ENCODE data around the gene ZNF783. TPM values are rescaled to one million over a fixed set of nuclear protein-coding genes. Genes with fewer than 3 reads are reported as not detected.
"Not testable (repeated sequence)": the region's sequence is repeated elsewhere in the genome, so short reads cannot be mapped to it uniquely, and the experiment has no call there.

The ZNF783 gene
- total RNA-seq = 18.2 and 18.7 TPM in 2 replicates

DNA sequence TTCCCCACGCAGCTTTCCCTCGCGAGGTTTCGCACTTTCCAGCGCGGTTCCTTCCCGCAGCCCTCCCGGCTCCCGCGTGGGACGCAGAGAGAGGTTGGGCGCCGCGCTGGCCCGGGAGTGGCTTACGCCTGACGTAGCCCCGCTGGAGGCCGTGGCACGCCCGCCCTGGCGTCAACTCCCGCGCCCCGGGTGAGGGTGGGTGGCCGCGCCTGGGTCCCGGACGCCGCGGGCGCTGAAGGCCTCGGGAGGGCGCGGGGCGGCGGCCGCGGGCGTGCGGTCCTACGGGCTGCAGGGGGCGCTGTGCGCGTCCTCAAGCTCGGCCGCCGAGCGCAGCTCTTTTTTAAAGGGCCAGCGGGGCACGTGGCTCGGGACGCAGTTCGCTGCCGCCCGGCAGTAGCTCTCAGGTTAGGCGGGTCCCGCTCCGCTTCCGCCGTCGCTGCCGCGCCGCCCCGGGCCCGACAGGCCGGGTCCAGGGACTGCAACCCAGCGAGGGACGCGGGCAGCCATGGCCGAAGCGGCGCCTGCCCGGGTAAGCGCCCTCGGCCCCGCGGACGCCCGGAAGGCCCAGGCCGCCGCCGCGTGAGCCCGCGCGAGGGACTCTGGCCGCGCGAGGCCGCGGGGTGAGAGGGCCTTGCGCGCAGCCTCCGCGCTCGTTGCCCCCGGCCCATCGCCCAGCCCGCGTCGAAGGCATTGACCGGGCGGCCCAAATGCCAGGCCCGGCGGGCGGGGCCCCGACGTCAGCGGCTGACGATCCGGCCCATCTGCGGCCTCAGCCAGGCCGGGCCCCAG is at the start of gene ZNF783:
Gene ZNF783, plus strand, starts transcription at position 368 of the 789 bp plus-strand sequence. Its CDS starts 138 bp downstream, at position 506.
- intact Hi-C loops (cut with micrococcal nuclease) = loop anchor here (1.0 to 5.0 kb wide), 15 partner anchors 23 to 450 kb away; partner anchors contain the start of genes EZH2, PDIA4, ZNF212 and ZNF282

DNA sequence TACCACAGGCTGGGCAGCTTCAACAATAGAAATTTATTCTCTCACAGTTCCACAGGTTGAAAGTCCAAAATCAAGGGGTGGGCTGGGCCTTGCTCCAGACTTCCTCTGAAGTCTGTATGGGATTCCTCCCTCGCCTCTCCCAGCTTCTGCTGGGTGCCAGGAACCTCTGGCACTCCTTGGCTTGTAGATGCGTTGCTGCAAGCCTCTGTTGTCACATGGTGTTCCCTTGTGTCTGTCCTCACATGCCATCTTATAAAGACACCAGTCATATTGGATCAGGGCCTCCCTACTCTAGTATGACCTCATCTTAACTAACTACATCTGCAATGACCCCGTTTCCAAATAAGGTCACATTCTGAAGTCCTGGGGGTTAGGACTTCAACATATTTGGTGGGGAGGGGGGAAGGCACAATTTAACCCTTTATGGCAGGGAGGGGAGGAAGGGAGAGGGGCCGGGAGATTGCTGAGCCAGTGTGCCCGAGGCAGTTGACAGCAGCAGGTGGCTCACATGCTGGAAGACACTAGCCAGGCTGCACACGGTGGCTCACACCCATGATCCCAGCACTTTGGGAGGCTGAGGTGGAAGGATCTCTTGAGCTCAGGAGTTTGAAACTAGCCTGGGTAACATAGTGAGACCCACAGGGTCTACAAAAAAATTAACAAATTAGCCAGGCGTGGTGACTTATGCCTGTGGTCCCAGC is 47.8 kb upstream of the ZNF783 start:
- intact Hi-C loops (cut with micrococcal nuclease) = no loop called here

DNA sequence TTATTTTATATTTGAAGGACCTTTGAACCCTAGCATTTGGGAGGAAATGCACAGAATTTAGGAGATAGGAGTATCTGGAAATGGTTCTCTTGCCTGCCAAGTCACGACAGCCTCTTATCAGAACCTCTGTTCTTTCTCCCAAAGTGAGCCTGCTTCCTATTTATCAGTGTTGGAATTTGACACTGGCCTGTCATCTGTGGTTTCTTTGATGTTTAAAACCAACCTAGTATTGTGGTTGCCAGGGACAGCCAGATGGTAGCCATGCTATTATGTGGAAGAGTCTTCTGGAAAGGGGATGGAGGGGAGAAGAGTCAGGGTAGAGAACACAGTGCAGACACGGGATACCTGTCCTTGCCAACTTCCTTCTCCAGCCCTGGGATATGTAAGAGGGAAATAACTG is 45.6 kb upstream of the ZNF783 start:
- intact Hi-C loops (cut with micrococcal nuclease) = no loop called here

DNA sequence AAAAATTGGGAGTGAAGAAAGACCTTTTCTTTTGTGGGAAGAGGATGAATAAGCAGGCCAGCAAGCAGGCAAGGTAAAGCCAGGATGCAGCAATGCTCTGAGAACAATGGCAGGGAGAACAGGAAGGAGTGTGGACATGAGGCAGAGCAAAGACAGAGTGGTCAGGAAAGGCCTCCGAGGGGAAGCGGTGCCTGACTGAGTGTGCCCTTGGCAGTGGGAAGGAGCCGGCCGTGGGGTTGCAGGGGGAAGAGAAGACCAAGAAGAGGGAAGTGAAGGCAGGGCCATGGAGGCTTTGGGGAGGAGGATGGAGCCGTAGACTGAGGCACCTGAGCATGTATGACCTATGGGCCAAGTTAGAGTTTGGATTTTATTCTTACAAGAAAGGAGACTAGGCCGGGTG is 44.4 kb upstream of the ZNF783 start:
- intact Hi-C loops (cut with micrococcal nuclease) = no loop called here

DNA sequence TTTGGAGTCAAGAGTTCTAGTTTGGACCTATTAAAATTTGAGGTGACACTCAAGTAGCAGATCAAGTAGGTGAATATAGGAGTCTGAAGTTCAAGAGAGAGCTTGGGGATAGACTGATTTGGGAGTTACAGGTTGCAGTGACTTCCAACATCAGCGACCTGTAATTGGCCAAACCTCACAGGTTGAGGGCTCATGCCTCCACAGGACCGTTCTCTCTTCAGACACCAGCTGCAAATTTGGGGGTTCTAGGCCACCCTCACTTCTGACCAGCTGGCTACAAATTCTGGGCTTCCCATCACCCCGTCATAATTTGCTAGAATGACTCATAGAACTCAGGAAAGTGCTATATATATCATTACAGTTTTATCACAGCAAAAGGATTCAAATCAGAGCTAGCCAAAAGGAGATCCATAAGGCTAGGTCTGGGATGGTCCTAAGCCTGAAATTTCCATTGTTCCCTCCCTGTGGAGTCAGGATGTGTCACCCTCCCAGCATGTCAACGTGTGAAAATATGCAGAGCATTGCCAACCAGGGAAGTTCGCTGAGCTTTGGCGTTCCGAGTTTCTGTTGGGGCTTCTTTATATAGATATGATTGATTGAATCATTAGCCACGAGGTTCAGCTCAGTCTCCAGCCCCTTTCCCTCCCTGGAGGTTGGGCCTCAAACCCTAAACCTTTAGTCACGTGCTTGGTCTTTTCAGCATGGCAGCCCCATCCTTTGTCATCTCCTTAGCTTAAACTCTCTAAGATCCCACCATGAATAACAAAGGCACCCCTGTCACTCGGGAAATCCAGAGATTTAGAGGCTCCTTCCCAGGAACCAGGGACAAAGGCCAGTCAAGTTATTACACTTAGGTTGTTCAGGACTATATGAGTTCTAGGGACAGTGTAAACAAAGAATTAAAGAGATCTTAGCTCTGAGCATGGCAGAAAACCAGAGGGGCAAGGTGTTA is 43.3 kb upstream of the ZNF783 start:
- intact Hi-C loops (cut with micrococcal nuclease) = no loop called here

DNA sequence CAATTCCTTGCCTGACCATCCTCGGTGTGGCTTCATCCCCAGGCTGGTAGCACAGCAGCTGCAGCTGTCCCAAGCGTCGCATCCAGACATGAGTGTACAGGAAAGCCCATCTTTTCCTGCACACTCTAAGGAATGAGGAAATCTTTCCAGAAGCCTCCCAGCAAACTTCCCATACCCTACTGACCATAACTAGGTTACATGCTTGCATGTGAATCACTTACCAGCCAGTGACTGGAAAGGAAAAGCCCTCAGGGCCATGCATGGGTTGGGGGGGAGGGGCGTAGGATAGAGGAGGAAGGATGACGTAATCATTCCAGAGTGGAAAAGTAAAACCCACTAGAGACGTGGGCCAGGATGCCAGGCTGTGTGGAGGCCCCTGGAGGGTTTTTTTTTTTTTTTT is 41.5 kb upstream of the ZNF783 start:
- intact Hi-C loops (cut with micrococcal nuclease) = no loop called here

DNA sequence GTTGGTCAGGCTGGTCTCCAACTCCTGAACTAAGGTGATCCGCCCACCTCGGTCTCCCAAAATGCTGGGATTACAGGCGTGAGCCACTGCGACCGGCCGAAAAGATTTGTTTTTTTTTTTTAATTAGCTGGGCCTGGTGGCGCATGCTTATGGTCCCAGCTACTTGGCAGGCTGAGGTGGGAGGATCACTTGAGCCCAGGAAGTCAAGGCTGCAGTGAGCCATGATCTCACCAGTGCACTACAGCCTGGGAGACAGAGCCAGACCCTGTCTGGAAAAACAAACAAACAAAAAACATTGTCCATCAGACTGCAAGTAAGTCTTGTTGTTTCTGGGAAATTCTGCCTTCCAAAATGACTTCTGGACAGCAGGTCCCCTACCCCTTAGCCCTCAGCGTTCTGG is 38.8 kb upstream of the ZNF783 start:
- intact Hi-C loops (cut with micrococcal nuclease) = no loop called here

DNA sequence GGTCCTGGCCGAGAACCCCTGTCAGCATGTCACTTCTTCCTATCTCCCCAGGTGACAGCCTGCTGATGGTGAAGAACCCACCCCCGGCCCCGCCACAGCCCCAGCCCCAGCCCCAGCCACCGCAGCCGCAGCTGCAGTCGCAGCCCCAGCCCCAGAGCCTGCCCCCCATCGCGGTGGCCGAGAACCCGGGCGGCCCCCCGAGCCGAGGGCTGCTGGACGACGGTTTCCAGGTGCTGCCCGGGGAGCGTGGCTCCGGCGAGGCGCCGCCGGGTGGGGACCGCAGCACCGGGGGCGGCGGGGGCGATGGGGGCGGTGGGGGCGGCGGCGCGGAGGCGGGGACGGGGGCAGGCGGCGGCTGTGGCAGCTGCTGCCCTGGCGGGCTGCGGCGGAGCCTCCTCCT is 38.2 kb upstream of the ZNF783 start:
- intact Hi-C loops (cut with micrococcal nuclease) = no loop called here

DNA sequence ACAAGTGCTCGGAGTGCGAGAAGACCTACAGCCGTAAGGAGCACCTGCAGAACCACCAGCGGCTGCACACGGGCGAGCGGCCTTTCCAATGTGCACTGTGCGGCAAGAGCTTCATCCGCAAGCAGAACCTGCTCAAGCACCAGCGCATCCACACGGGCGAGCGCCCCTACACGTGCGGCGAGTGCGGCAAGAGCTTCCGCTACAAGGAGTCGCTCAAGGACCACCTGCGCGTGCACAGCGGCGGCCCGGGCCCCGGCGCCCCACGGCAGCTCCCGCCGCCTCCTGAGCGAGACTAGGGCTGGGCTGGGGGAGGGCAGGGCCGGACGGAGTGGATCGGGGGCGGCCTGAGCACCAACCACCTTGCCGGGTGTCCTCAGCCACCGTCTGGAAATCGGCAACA is 37.6 kb upstream of the ZNF783 start:
- intact Hi-C loops (cut with micrococcal nuclease) = no loop called here

DNA sequence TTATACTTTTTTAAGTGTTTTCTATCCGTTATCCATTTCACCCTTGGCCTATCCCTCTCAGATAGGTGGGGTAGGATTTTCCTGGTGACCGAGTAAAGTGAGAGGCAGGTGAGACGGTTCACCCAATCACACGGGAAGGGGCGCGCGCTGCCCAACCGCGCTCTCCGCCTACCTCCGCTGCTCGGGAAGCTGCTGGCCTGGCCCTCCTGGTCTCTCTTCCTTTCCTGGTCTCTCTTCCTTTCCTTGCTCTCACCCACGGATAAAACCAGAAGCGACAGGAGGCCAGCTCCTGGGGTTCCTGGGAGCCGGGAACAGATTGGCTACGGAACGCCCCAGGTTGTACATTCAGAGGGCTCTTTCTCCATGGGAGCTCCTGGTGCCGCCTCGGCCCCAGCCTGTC is 36.9 kb upstream of the ZNF783 start:
- intact Hi-C loops (cut with micrococcal nuclease) = no loop called here

DNA sequence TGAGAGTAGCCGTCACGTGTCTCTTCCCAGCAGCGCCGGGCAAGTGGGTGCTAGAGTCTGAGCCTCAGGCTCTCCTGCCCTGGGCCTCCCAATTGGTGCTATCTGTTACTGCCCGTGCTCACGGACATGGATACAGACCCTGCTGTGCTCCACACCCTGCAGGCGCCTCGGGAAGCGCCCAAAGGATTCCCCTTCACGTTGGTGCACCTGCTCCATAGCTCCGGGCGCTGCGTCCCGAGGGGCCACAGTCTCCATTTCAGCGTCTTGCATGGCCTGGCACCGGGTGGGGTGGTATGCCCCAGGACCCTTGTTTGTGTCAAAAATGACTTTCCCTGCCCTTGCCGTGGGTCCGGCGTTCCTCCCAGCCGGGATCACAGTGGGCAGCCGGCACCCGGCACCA is 36.3 kb upstream of the ZNF783 start:
- intact Hi-C loops (cut with micrococcal nuclease) = no loop called here

DNA sequence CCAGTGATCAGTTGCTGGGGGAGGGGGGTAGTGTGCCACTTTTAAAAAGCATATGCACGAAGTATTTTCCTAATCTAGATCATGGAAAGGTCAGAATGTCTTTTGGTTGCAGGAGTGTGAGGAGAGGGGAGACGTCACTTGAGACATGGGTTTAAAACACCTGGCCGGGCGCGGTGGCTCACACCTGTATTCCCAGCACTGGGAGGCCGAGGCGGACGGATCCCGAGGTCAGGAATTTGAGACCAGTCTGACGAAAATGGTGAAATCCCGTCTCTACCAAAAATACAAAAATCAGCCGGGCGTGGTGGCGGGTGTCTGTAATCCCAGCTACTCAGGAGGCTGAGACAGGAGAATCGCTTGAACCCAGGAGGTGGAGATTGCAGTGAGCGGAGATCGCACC is 35.6 kb upstream of the ZNF783 start:
- intact Hi-C loops (cut with micrococcal nuclease) = not testable (repeated sequence)

DNA sequence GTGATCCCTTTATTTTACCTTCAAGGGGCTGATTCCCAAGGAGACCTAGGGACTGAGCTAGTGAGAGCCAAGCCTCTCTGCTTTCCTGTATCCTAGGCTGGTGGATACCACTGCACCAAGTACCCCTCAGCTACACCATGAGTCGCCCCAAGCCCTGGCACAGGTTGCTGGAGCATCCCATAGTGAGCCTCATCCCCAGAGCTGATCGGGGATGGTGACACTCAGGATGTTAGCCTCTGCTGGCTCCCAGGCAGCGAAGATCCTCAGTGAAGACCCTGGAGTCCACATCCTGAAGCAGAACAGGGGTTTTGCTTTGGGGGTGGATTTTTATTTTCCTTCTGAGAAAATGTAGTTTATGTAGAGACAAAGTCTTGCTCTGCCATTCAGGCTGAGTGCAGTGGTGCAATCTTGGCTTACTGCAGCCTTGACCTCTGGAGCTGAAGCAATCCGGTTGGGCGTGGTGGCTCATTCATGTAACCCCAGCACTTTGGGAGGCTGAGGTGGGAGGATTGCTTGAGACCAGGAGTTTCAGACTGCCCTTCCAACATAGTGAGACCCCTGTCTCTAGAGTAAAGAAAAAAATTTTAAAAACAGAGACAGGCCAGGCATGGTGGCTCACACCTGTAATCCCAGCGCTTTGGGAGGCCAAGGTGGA is 35.0 kb upstream of the ZNF783 start:
- intact Hi-C loops (cut with micrococcal nuclease) = no loop called here

DNA sequence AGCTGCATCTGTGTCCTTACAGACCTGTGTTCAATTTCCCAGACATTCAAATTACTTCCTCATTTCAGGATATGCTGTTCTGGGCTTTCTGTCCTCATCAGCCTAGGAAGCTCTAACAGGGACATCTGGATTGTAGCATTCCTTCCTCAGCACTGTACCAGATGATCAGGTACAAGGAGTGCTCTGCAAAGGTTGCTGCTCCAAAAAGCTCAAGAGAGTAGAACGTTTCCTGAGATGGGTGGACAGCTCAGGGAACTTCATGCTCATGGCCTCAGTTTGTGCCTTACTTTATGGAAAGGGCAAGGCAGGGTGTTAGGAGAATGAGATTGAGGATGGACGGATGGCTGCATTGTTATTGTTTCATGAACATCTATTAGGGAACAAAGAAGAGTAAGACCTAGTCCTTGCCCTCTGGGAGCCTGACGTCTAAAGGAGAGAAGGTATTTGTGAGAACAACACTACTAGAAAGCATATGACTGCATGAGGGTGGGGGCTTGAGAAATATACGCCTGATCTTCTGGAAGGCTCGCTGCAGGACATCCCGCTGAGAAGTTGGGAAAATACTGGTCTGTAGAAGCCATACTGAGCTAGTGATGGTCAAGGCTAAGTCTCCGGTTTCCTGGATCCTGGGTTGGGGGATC is 33.0 kb upstream of the ZNF783 start:
- intact Hi-C loops (cut with micrococcal nuclease) = no loop called here

DNA sequence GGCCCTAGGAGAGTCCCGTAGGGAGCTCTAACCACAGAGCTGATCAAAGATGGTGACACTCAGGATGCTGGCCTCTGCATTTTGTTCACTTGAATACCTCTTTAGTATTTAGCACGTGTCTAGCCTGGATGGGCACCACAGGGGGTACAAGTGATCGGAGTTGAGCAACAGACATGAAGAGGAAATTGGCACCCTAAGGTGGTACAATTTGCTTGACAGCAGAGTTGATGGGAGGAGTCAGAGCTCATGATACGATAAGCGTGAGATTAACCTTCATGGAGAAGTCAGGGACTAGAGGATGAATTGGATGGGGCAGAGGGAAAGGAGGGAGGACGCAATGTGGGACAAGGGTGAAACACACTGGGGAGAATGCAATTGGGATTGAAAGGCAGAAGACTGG is 32.5 kb upstream of the ZNF783 start:
- intact Hi-C loops (cut with micrococcal nuclease) = no loop called here

DNA sequence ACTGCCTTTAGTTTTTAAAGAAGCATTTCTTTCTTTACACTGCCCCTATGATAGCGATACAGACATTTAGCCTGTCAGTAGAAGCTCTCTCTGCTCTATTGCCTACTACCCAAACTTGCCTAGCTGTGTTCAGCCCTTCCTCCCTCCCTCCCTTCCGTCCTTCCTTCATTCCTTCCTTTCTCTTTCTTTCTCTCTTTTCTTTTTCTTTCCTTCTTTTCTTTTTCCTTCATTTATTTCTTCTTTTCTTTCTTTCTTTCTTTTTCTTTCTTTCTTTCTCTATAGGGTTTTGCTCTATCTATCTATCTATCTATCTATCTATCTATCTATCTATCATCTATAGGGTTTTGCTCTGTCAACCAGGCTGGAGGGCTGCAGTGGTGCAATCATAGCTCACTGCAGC is 29.6 kb upstream of the ZNF783 start:
- intact Hi-C loops (cut with micrococcal nuclease) = no loop called here

DNA sequence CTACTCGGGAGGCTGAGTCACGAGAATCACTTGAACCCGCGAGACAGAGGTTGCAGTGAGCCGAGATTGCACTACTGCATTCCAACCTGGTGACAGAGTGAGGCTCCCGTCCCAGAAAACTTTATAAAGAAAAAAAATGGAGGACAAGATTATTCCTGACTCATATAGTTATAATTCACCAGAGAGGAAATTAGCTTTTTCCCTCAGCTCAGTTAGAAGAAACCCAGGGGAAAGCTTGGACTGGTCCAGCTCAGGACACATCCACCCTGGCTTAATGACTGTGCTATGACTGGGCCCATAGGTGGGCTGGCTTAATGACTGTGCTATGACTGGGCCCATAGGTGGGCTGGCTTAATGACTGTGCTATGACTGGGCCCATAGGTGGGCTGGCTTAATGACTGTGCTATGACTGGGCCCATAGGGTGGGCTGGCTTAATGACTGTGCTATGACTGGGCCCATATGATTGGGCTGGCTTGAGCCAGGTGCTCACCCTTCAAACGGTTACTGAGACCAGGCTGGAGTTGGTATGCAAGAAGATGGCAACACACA is 28.3 kb upstream of the ZNF783 start:
- intact Hi-C loops (cut with micrococcal nuclease) = not testable (repeated sequence)

DNA sequence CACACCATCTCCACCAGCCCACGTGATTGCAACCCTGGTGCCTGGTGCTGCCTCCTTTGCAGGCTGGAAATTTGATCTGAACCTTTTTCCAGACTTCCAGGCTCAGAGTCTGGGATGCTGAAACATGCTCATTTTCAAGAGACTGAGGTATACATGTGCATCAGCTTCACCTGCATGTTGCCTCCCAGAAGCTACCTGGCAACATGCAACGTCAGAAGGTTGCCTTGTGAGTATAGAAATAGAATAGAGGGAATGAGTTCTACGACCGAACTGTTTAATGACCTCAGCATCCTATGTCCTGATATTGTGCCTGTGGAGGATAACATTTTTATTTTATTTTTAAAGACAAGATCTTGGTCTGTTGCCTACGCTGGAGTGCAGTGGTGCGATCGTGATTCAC is 24.5 kb upstream of the ZNF783 start:
- intact Hi-C loops (cut with micrococcal nuclease) = no loop called here

DNA sequence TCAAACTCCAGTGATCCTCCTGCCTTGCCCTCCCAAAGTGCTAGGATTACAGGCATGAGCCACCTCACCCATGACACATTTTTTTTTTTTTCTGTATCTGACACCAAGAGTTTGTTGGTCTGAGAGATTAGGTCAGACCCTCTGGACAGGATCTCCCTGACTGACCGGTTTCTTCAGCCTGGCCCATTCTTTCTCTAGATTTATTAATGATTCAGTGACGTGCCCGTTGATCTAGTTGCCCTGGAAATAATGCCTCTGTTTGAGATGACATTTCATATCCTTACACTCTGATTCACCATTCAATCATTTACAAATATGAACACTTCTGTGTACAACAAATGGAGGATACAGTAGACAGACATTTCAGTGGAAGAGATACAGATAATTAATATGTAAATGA is 23.9 kb upstream of the ZNF783 start:
- intact Hi-C loops (cut with micrococcal nuclease) = loop anchor here (2.0 kb wide), 3 partner anchors 41 to 251 kb away; partner anchors contain the start of gene ZNF398

Measured in T-helper 1 cell treated with Interleukin-12 subunit alpha and Interleukin-12 subunit beta and Interleukin-4 antibody, amounts not matched to agents 30 ng/mL and 1 ng/mL, for 36 hours (primary cell).